ENCODE data around the gene TFR2.

GRCh38 chr7:100584054-100584682 is 57.2 kb downstream of the TFR2 start:
- TF ChIP-seq, protein P1, sequence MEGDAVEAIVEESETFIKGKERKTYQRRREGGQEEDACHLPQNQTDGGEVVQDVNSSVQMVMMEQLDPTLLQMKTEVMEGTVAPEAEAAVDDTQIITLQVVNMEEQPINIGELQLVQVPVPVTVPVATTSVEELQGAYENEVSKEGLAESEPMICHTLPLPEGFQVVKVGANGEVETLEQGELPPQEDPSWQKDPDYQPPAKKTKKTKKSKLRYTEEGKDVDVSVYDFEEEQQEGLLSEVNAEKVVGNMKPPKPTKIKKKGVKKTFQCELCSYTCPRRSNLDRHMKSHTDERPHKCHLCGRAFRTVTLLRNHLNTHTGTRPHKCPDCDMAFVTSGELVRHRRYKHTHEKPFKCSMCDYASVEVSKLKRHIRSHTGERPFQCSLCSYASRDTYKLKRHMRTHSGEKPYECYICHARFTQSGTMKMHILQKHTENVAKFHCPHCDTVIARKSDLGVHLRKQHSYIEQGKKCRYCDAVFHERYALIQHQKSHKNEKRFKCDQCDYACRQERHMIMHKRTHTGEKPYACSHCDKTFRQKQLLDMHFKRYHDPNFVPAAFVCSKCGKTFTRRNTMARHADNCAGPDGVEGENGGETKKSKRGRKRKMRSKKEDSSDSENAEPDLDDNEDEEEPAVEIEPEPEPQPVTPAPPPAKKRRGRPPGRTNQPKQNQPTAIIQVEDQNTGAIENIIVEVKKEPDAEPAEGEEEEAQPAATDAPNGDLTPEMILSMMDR (conservative IDR thresholded peaks at IDR 0.05; ENCODE audit: low read length) = no peak
- TF ChIP-seq EZH2phosphoT487 (IDR thresholded peaks at IDR 0.05; ENCODE audit: borderline replicate concordance) = no peak
